ENCODE results near the gene TK2.
"Not testable (repeated sequence)": the region's sequence is repeated elsewhere in the genome, so short reads cannot be mapped to it uniquely, and the experiment has no call there.

TK2 gene

DNA sequence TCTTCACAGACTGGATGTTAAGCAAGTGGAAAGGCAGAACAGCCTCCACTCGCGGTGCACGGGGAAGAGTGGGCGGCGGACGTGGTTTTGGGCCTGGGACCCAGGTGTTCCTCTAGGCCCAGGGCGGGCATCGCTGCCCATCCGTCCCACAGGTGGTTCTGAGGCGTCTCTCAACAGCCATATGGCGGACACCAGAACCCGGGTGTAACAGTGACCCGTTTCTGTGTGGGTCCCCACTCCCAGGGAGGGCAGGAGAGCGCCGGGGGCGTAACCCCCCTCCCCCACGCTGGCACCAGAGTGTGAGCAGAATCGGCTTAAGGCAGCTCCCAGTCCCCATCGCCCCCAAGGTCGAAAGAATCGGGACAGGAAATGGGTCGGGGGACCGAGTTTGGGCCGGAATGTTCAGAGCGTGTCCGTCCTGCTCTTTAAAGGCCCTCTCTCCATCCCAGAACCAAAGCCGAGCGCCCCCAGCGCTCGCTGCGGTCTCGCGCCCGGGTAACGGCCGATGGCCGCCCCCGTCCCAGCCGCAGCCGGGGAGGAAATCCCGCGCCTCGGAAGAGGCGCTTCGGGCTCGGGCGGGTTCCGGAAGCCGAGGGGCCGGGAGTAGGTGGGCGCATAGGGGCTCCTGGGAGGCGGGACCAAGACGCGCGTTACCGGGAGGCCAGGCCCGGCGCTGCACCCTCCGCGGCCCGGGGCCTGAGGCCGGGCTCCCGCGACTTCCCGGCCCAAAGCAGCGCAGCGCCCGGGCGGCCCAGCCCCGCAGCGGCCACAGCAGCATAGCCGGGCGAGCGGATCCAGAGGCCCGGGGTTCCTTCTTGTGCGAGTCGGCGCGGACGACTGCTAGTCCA is at the start of gene TK2:
TK2 (minus strand) TSS at position 839 of the 848 bp plus-strand sequence; CDS start at position 778, 61 bp downstream.
- peak; percentile 78 for DNase-seq (ENCODE audit: low read depth)

DNA sequence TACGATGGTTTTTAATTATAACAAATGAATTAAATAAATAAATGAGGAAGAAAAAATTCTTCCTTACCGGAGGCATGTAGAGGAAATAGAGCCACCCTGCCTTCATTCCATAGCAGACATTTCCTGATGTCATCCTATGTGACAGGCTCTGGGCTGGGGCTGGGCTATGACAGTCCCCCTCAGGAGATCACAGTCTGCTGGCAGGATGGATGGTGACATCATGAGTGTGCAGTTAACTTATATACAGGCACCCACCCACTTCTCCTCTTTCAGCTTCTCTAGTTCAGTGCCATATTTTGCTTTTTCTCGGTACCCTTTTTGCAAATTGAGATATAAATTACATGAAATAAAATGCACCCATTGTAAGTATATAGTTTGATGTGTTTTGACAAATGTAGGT is 48.2 kb upstream of the TK2 start:
- DNase-seq (ENCODE audit: low read depth), result no peak

DNA sequence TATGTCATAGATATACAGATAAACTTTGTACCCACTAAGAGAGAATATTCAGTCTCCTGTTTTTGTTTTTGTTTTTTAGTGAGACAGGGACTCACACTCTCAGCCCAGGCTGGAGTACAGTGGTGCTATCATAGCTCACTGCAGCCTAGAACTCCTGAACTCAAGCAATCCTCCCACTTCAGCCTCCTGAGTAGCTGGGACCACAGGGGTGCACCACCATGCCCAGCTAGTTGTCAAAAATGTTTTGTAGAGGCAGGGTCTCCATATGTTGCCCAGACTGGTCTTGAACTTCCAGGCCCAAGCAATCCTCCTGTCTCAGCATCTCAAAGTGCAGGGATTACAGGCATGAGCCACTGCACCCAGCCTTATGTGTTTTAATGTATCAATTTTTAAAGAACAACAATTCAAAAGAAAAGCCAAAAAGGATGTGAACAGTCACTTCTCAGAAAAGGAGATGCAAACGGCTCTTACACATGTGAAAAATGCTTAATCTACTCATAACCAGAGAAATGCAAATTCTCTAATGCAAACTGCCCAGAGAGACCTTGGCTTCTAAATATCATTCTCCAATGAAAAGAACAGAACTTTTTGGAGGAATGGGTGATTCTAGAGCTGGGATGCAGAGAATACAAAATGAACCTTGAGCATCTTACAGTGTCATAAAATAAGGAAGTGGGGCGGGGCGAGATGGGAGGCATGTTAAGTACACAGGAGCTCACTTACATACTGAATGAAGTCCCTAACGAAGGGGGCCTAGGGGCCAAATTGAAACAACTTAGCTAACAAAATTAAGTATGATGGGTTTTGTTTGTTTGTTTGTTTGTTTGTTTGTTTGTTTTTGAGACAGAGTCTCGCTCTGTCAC is 47.3 kb upstream of the TK2 start:
- DNase-seq (ENCODE audit: low read depth), result no peak

DNA sequence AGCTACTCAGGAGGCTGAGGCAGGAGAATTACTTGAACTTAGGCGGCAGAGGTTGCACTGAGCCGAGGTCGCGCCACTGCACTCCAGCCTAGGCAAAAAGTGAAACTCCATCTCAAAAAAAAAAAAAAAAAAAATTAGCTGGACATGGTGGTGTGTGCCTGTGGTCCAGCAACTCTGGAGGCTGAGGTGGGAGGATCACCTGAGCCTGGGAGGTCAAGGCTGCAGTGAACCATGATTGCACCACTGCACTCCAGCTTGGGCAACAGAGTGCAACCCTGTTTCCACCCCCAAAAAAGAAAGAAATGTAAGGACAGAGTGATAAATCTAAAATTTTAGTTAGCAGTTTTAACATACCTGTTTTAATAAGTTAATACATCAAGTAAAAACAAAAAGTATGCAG is 46.6 kb upstream of the TK2 start:
- DNase-seq (ENCODE audit: low read depth), result not testable (repeated sequence)

DNA sequence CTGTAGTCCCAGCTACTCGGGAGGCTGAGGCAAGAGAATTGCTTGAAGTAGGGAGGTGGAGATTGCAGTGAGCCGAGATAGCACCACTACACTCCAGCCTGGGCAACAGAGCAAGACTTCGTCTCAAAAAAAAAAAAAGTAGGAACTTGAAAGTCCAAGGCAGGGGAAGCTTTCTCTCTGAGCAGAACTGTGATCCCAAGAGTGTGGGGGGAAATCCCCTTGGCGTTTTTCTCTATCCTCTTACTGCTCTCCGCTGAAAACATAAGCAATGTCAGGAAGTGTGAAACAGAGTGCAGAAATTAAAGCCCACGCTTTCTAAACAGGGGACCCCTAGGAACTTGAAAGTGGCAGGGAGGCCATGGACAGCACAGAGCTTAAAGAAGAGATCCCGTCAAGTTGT is 44.8 kb upstream of the TK2 start:
- DNase-seq (ENCODE audit: low read depth), result no peak

DNA sequence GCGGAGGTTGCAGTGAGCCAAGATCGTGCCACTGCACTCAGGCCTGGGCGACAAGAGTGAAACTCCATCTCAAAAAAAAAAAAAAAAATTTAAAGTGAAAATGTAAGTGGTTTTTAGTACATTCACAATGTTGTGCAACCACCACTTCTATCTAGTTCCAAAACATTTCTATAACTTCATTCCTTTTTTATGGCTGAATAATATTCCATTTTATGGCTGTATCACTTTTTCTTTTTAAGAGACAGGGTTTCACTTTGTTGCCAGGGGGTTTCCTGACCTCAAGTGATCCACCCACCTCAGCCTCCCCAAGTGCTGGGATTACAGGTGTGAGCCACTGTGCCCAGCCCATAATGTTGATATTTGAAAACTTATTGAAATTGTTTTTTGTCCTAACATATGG is 42.9 kb upstream of the TK2 start:
- DNase-seq (ENCODE audit: low read depth), result no peak

DNA sequence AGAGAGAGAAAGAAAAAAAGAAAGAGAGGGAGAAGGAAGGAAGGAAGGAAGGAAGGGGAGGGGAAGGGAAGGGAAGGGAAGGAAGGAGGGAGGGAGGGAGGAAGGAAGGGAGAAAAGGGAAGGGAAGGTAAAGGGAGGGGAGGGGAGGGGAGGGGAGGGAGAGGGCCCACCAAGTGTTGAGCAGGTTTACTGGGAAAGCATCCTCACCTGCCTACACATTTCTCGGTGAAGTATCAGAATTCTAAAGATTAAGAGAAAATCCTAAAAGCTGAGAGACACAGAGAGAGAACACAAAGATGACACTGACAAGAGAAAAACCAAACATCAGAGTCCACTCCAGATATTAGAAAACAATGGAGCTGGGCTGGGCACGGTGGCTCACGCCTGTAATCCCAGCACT is 42.3 kb upstream of the TK2 start:
- DNase-seq (ENCODE audit: low read depth), result no peak

DNA sequence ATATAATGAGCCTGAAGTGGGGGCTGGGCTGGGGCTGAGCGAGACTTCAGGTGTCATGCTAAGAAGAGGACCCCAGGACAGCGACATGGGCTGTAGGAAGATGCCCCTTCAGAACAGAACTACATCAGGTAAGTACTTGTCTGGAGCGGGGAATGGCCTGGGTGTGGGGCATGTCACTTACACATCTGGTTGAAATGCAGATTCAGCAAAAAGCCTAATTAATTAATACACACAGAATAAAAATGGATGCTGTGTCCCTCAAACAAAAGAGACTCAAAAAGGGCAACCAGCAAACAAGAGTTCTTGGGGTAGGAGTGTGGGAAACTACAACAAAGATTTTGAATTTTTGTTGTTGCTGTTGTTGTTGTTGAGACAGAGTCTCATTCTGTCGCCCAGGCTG is 41.1 kb upstream of the TK2 start:
- DNase-seq (ENCODE audit: low read depth), result no peak

DNA sequence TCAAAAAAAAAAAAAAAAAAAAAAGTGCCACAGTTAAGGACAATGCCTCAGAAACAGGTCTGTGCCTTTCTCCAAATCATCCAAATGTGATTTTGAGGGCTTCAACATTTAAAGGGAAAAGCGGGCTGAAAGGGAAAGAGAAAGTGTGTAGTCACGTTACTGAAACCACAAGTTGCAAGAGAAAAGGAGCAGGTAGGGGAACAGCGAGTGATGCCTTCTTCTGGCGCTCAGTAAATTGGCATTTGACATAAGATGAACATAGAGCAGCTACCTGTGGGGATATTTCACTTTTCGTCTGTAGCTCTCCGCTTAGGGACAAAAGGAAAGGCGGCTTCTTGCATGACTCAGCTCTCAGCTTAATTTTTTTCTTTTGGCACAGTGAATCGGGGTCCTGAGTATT is 40.4 kb upstream of the TK2 start:
- no peak for DNase-seq (ENCODE audit: low read depth)

DNA sequence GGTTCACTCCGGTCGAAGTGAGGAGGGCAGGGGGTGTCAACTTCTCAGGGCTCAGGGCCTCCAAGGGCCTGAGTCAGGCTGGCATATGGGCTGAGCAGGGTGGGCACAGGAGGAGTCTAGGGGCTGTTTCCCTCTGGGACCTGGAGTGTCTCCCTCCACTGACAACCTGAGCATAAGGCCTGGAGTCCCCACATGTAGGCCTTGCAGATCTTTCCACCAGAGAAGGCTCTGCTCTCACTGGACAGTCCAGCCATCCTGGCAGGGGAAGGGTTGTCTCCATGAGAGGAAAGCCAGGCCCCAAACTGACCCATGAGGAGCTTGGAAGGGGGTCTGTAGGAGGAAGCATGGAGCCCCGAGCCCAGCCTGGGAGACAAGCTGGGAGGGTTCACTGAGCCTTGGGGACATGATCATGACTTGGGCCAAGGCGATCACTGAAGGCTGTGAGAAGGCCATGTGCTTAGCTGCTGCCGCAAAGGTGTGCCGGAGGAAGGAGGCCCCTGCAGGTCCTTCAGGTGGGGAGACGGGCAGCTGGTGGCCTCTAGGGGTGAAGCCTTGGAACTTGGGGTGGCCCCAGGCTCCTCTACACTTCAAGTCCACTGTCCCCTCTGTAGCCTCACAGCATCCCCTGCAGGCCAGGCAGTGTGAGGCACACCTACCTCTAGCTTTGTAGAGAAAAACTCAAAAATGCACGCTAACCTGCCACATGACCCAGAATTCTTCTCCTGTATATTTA is 39.2 kb upstream of the TK2 start:
- DNase-seq (ENCODE audit: low read depth), result peak; percentile 37

DNA sequence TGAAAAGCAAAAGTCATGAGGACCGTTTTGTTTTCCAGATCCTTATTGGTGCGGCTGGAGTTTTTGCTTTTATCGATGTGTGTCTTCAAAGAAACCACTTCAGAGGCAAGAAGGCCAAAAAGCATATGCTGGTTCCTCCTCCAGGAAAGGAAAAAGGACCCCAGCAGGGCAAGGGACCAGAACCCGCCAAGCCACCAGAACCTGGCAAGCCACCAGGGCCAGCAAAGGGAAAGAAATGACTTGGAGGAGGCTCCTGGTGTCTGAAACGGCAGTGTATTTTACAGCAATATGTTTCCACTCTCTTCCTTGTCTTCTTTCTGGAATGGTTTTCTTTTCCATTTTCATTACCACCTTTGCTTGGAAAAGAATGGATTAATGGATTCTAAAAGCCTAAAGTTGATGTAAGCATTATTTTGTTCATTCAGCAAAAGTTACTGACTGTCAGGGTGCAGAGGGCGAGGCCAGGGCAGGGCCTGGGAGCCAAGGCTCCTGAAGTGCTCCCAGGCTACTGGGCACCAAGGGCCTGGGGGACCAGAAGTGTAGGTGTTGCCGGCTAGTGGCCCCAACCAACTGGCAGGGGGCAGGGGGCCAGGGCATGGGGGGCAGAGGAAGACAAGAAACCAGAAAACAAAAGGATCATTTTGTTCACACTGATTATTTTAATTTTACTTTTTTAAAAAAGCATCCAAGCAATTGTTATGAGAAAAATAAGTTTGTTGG is 38.1 kb upstream of the TK2 start:
- DNase-seq (ENCODE audit: low read depth), result no peak

DNA sequence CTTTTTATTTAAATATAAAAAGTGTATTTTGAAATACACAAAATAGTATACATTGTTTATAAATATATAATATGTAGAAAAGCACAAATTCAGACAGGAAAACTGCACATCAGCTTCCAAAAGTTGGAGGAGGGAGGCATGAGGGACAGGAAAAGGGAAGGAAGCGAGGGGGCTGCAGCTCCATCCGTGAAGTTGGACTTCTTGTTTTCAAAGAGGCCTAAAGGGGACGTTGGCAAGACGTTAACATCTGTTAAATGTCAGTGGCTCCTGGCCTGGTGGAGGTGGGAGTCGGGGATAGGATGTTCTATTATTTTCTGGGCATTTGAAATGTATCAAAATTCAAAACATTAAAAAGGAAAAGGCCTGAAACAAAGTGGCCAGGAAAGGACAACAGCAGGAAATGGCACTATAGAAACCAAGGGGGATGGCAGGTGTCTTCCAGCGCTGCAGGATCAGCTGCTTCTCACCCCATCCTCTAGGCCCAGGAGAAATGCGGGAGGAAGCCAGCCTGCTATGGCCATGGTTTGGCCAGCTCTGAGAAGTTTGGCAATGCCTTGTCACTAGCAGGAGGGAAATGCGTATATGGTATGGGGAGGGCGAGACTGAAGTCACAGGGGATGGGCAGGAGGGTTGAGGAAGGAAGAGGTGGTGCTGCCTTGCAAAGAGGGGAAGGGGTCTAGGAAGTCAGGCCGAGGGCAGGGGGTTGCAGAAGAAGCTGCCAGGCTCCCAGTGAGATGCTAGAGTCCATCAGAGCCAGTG is 35.7 kb upstream of the TK2 start:
- no peak for DNase-seq (ENCODE audit: low read depth)

DNA sequence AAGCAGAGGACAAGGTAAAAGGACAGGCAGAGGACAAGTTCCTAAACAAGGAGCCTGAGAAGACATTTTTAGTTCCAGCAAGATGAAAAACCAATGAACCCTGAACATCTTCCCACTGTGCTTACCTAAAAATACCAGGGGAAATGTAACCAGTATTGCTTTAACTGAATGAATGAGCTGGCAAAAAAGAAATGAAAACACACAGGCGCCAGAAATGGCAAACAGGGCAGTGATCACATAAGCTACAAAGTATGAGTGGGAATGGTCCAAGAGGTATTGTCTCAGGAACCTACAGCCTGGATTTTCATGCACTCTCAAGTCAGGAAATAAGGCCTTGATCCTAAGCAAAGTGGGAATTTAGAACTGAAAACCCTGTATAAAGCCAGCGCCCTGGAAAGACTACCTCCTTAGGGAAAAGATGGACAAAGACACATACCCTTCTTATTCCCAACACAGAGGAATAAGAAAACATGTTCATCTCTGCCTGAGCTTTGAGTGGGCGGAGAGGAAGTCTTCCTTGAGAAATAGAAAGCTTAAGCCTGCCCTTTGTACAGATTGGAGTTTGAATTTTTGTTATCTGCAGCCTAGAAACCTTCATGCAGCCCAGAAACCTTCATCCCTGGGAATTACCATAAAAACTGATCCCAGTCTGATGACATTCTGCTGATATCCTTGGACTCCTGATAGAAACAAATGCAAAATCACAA is 31.5 kb upstream of the TK2 start:
- DNase-seq (ENCODE audit: low read depth), result no peak

DNA sequence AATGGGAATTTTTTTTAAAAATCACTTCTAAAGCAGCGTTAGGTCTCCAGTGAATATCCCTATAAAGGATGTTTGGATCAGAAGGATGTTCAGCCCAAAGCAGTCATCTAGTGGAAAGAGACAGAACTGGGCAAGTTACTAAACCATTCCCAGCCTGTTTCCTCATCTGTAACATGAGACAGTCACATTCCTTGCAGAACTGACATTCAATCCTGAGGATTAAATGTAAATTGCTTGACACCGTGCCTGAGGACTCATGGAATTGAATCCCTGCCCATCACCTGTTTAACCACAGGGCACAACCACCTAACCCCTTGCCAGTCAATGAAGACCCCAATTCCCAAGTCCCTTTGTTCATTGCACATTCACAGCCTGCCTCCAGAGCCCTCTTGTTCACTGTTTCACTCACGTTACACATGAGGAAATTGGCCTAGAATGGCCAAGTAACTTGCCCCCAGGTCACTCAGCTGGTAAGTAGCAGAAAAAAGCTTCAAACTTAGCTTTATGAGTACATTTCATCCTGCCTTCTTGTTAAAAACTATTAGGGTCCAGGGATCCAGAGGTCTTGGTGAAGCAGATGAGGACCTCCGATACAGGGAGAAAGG is 30.8 kb upstream of the TK2 start:
- peak; percentile 83 for DNase-seq (ENCODE audit: low read depth)

DNA sequence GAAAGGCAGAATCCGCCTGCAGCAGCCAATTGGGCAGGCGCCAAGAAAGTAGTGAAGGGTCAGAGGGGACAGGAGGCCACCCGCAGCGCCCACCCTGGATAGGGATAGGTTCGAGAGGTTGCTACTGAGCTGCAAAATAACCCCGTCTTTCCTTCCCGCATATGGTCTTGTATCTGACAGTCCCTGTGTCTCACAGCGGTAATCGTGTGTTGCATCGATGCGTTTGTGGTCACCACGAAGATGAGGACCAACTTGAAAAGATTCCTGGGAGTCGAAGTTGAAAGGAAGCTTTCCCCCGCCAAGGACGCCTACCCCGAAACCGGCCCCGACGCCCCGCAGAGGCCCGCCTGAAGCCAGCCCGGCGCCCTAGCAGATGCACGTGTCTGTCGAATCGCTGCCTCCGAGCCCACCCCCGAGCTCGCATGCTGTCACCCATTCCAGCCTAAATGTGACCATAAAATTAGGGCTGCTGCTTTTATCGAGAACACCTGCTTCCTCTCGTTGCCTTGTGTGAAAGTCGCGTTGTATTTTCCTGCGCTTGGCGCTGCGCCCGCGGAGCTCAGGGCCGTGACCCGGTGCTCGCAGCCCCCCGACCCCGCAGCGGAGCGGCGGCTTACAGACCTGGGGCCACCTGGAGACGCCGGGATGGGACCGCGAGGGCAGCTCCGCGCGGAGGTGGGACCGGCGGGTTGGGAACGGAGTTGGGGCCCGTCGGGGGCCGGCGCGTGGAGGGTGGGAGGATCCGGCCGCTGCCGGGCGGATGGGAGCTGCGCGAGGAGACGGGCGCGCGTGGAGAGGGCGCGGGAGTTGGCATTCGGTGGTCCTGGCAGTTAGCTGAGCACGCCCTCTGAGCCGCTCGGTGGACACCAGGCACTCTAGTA is 29.0 kb upstream of the TK2 start, which contains the start of gene CMTM2:
CMTM2 (plus strand) TSS at position 813 of the 881 bp plus-strand sequence. CDS start 145 bp downstream, outside the sequence.
- no peak for DNase-seq (ENCODE audit: low read depth)

DNA sequence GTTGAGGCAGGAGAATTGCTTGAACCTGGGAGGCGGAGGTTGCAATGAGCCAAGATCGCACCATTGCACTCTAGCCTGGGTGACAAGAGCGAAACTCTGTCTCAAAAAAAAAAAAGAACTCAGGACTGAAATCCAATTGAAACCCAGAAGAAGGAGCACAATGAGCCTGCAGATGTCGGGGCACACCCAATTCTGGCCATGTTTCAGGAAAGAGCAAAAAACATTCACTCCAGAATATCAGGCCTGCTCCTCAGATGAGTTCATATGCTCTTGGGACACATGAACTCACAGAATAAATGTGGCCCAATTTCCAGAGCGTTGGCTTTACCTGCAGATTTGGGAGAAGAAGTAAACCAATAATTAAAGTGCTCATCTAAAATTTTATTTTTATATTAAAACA is 26.4 kb upstream of the TK2 start:
- no peak for DNase-seq (ENCODE audit: low read depth)

DNA sequence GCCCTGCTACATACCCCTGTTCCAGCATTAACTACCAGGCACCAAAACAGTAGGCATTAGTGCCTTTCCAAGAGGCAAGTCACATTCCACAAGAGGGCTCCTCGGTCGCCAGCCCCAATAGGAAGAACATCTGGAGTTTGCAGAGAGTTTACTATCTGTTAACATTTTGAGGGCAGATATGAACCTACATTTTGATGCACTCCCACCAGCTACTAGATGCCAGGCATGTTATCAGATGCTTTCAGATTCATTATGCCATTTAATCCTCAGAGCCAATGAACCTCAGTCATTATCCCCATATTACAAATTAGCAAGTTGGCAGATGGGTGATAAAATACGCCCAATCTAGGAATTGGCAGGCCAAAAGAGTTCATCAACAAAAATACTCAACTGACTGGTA is 25.1 kb upstream of the TK2 start:
- DNase-seq (ENCODE audit: low read depth), result no peak

DNA sequence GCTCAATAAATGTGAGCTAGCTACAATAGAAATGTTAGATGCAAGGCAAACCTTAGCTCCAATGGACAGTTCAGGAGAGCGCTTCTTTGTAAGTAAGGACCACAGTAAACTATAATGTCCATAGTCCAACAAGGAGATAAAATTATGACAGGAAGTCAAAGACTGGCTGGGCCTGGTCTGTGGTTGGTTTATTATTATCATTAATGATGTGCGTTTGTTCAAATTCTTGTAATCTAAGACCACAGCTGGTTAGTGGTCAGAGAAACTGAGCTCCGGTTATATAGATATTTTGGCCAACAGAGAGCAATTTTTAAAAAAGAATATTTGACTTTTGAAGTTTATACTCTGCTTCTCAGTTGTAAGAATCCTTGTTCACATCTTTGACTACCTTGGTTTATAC is 24.6 kb upstream of the TK2 start:
- DNase-seq (ENCODE audit: low read depth), result no peak

DNA sequence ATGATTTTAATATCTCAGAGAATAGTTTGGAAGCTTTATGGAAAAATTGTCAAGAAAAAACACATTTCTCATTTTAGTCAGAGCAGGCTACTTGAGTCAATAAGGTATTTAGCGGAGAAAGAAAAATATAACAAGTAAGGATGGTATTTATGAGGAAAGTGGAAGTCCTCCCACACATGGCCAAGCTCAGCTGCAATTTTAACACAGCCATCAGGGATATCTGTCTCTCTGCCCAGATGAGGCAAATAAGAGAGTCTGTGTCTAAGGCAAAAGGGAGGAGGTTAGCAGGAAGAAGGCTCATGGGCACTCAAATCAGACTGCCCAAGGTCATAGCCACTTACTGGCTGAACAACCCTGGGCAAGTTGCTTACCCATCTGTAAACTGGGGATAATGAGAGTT is 24.2 kb upstream of the TK2 start:
- DNase-seq (ENCODE audit: low read depth), result no peak

Measured in EH (cell line).